Endometrial microvascular endothelial cells (primary cell): ENCODE data around the gene HSFX3. TPM values are rescaled to one million over a fixed set of nuclear protein-coding genes. Genes with fewer than 3 reads are reported as not detected.
"Not testable (repeated sequence)": the region's sequence is repeated elsewhere in the genome, so short reads cannot be mapped to it uniquely, and the experiment has no call there.

Source experiments
- in situ Hi-C: cut with HindIII; loops from 2 replicates; pipeline ENCODE4 v1.10.0; 2017; ENCODE audit warnings: low sequenced_read_pairs, low pct_unique_long_range_greater_than_20kb; ENCODE audit errors: inconsistent ontology term
- total RNA-seq: library from RNA; depleted of rRNA; stranded (reverse); fragments of >200 nt; gene quantifications from one replicate; pipeline ENCODE4 v1.2.3, GENCODE V29; 2015; ENCODE audit errors: inconsistent ontology term

The HSFX3 gene
- total RNA-seq, 1 donor from 2014 or later, result not detected

- in situ Hi-C loops, result no loop called here
Measured at GRCh38 chrX:149521438-149521837, 28.3 kb downstream of the HSFX3 start.

- in situ Hi-C loops, result not testable (repeated sequence)
Measured at GRCh38 chrX:149520636-149521277, 29.0 kb downstream of the HSFX3 start.

DNA sequence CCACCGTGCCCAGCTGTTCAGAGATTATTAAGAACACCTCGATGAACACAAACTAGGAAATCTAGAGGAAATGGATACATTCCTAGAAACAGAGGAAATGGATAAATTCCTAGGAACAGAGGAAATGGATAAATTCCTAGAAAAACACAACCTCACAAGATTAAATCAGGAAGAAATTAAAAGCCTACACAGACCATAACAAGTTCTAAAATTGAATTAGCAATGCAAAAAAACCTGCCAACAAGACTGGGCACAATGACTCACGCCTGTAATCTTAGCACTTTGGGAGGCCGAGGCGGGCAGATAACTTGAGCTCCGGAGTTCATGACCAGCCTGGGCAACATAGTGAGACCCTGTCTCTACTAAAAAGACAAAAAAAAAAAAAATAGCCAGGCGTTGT is 31.5 kb downstream of the HSFX3 start:
- in situ Hi-C loops, result no loop called here

- in situ Hi-C loops, result no loop called here
Measured at GRCh38 chrX:149517308-149517707, 32.4 kb downstream of the HSFX3 start.

- in situ Hi-C loops, result no loop called here
Measured at GRCh38 chrX:149516604-149517003, 33.1 kb downstream of the HSFX3 start.

DNA sequence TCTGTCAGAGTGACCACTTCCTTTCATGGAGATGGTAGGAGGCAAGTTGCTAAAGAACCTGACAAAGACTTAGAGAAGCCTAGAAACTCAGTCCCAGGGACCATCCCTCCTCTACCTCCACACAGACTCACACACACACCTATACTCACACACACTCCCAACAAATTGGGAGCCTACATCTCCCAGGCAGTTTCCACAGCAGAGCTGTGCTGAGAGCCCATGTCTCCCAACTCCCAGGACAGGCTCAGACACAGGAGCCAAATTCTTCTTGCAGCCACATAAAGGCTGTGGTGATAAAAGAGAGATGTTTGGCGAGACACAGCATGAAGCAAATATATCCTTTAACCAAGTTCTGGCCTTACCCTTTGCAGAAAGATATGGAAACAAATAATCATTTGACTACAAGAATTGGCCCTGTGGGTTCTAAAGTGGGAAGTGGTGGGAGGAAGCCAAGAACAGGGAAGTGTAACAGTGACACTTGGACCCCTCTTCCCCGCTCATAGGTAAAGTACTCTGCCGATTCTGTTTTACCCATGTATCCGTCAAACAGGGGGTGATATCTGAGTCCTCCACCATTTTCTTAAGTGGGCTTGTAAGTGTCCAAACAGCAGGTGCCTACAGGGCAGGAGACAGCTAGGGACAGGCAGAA is 33.6 kb downstream of the HSFX3 start:
- in situ Hi-C loops, result no loop called here

DNA sequence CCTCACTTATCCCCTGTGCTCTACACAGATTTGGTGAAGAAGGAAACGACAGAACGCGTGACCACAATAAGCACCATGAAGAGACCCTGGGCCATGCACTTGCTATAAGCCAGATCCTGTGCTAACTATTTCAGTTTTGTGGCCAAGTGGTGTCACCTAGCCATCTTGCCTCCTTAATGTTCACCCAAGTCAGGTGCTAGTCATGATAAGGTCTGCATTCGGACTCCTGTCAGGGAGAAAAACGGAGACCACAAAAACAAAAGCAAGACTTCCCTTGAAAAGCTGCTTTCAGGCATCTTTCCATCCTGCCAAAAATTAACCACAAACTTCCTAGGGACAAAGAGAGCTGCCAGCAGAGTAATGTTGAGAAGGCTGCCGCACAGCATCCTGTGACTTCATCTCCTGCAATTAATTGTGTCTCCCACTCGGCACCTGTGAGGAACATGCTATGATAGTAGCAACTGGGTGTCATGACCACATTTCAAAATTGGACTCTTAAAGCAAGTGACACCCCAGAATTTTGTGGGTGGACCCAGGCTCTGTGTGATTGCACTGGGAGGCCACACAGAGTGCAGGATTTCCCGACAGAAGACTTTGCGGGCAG is 35.8 kb downstream of the HSFX3 start:
- in situ Hi-C loops, result no loop called here

DNA sequence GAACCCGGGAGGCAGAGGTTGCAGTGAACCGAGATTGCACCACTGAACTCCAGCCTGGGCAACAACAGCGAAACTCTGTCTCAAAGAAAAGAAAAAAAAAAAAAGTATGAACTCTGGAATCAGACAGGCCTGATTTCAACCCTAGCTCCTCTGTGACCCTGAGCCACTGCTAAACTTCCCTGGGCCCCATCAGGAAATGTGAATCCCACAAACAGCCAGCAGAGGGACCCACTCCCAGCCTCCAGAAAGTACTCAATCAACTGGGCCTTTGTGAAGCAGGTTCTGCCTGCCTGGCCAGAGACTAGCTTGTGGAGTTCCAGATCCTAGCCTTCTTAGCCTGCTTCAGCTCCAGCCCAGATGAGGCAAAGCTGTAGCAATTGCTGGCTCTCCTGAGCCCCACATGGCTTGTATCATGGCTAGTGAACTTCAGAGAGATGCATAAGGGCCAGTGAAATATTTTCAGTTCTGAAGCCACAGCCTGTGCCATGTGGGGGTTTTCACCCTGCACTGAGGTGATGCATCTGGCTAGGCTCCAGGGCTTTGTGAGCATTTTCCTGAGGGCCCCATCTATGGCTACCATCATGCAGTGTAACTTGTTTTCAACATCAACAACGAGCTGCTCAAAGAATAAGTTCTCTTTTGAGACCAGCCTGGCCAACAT is 37.4 kb downstream of the HSFX3 start:
- in situ Hi-C loops, result no loop called here

DNA sequence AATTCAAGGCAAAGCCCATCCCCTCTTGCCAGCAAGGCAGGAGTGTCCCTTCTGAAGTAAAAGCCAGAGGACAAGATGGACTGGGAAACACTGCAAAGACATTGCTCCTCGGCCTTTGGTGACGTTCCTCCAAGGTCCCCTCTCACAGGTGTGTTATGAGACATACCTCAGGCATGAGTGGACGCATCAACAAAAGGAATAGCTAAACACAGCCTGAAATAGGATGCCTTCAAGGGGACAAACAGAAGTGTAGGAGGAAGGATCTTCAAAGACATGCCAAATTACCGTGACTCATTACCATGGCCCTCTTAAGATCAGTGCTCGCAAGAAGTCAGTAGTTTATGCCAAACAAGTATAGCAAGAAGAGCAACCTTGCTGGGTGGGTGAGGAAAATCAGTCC is 38.6 kb downstream of the HSFX3 start:
- in situ Hi-C loops, result no loop called here

GRCh38 chrX:149510386-149510785 is 39.3 kb downstream of the HSFX3 start:
- in situ Hi-C loops, result no loop called here

- in situ Hi-C loops, result no loop called here
Measured at GRCh38 chrX:149508467-149508866, 41.3 kb downstream of the HSFX3 start.

DNA sequence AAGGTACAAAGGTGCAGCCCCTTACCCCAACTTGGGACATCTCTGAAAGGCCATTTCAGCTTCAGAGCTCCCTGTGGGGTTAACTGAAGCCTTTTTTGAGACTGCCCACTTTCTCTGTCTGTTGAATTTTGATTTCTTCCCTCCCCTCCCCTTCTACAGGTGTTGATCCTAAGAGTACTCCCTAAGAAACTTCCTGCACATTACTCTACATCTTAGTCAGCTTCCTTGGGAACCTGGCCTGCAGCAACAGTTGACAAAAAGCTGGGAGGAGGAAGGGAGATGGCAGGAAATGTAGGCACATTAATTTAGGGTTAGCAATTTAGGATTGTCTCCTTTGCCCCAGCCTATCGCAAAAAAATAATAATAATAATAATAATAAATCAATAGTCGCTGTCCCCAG is 43.4 kb downstream of the HSFX3 start:
- in situ Hi-C loops, result no loop called here

GRCh38 chrX:149505671-149506070 is 44.1 kb downstream of the HSFX3 start:
- in situ Hi-C loops, result no loop called here

DNA sequence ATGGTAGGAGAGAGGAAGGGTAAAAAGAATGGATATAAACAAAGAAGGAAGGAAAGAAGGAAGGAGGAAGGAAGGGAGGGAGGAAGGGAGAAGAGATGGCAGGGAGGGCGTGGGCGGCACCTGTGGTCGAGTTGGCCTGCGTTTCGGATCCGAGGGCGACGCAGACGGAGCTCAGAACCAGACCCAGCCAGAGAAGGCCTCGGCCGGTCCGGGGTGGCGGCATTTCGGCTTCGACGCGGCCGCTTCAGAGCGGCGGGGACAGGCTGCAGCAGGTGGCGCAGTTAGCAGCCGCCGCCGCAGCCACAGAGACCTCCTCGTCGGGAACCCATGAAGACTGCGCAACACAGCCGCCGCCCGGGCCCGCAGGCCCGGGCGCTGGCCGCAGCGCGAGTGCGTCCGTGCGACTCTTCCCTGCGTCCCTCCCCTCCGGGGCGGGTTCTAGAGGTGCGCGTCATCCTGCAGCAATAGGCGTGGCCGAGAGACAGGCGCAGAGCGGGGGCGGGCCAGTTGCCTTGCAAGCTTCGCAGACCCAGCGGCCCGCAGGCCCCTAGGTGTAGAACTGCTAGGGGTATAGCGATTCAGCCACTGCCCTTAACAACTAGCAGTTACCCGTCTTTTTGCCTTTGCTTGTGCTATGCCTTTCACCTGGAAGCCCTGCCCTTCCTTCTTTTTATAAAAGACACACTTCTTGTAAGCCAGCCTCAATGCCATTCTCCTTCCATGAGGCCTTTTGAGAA is 44.6 kb downstream of the HSFX3 start, which contains the start of gene IDS:
TSS of gene IDS (minus strand) at position 392 of the 737 bp plus-strand sequence. CDS start at position 223, 169 bp downstream.
- in situ Hi-C loops, result no loop called here

GRCh38 chrX:149504226-149504914 is 45.4 kb downstream of the HSFX3 start:
- in situ Hi-C loops, result no loop called here

DNA sequence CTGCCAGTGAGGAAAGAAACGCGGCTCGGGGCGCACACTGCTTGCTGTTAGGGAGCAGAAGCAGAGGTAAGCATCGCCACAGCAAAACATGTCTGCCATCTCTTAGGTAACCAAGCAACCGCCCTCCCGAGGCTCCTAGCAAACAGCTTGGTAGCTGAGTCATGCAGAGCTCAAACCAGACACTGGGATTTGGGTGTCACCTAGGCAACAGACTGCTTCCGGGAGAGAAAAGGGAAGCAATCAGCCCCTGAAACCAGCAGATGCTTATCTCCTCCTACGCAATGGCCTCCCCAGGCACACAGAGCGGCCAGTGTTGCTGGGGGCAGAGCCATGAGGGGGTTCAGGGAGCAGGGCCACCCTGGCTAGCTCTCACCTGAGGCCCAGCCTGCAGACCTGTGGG is 46.3 kb downstream of the HSFX3 start:
- in situ Hi-C loops, result not testable (repeated sequence)

GRCh38 chrX:149502923-149503322 is 46.8 kb downstream of the HSFX3 start:
- in situ Hi-C loops, result not testable (repeated sequence)

DNA sequence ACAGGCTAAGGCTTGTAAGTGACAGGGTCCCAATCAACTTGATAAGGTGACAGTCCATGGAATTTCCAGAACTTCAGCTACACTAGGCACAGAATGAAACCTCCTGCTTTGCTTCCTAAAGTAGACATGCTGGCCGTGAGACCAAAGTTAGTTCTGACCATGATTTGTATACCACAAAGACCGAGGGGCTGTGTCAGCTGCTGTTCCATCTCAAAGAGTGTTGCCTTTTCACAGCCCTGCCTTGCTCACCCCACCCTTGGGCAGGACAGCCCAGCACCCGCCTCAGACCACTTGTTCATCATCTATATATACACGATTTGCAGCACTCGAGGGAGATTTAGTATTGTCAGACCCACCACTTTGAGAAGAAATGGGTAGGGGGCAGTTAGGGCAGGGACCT is 50.0 kb downstream of the HSFX3 start:
- in situ Hi-C loops, result no loop called here

GRCh38 chrX:149498767-149499166 is 51.0 kb downstream of the HSFX3 start:
- in situ Hi-C loops, result no loop called here
